ENCODE results near the gene FRMPD1. TPM values are rescaled to one million over a fixed set of nuclear protein-coding genes. Genes with fewer than 3 reads are reported as not detected.

FRMPD1 gene
- total and polyA plus RNA-seq, 2 experiments from 2014 or later, result 0.15 to 0.32 TPM

- DNase-seq (ENCODE audit: low read depth in 1 of 2, low spot score in 1 of 2), result no peak
- Histone ChIP-seq H3K4me1 (ENCODE audit: low read depth) (peaks cover 6% of the 10 kb centered on the region), H3K9me3 (ENCODE audit: low read depth) (no peaks in the 10 kb centered on the region), H3K36me3 (no peaks in the 10 kb centered on the region), H3K4me3 (no peak overlapping the region), H3K27ac (no peak overlapping the region), H3K27me3 (peaks cover 68% of the 10 kb centered on the region)
- TF ChIP-seq CTCF (IDR thresholded peaks at IDR 0.05; ENCODE audit: low read depth, low read length), result no peak
Observed at GRCh38 chr9:37656936-37657335, 6.2 kb downstream of the FRMPD1 start.

- Histone ChIP-seq H3K4me3 (no peak overlapping the region), H3K9me3 (ENCODE audit: low read depth) (no peaks in the 10 kb centered on the region), H3K27me3 (peaks cover 64% of the 10 kb centered on the region), H3K27ac (no peak overlapping the region), H3K4me1 (ENCODE audit: low read depth) (no peaks in the 10 kb centered on the region), H3K36me3 (no peaks in the 10 kb centered on the region)
- TF ChIP-seq CTCF (IDR thresholded peaks at IDR 0.05; ENCODE audit: low read depth, low read length), result no peak
- no peak for DNase-seq (ENCODE audit: low read depth in 1 of 2, low spot score in 1 of 2)
Observed at GRCh38 chr9:37660691-37661090, 9.9 kb downstream of the FRMPD1 start.

GRCh38 chr9:37663926-37664325 lies 13.2 kb downstream of the FRMPD1 start:
- no peaks in the 10 kb centered on the region for H3K9me3 ChIP-seq (ENCODE audit: low read depth)
- no peak for TF ChIP-seq CTCF (IDR thresholded peaks at IDR 0.05; ENCODE audit: low read depth, low read length)
- no peak overlapping the region for H3K27ac ChIP-seq
- peaks cover 4% of the 10 kb centered on the region for H3K4me1 ChIP-seq (ENCODE audit: low read depth)
- DNase-seq (ENCODE audit: low read depth in 1 of 2, low spot score in 1 of 2), result no peak
- H3K36me3 ChIP-seq, result no peaks in the 10 kb centered on the region
- peaks cover 45% of the 10 kb centered on the region for H3K27me3 ChIP-seq
- H3K4me3 ChIP-seq, result no peak overlapping the region

- no peak for DNase-seq (ENCODE audit: low read depth in 1 of 2, low spot score in 1 of 2)
- Histone ChIP-seq H3K4me1 (ENCODE audit: low read depth) (peaks cover 4% of the 10 kb centered on the region), H3K4me3 (no peak overlapping the region), H3K36me3 (no peaks in the 10 kb centered on the region), H3K27me3 (peaks cover 35% of the 10 kb centered on the region), H3K27ac (no peak overlapping the region), H3K9me3 (ENCODE audit: low read depth) (no peaks in the 10 kb centered on the region)
- no peak for TF ChIP-seq CTCF (IDR thresholded peaks at IDR 0.05; ENCODE audit: low read depth, low read length)
Observed at GRCh38 chr9:37667706-37668105, 17.0 kb downstream of the FRMPD1 start.

- Histone ChIP-seq H3K4me1 (ENCODE audit: low read depth) (peaks cover 4% of the 10 kb centered on the region), H3K4me3 (no peak overlapping the region), H3K9me3 (ENCODE audit: low read depth) (no peaks in the 10 kb centered on the region), H3K27ac (no peak overlapping the region), H3K36me3 (no peaks in the 10 kb centered on the region), H3K27me3 (peaks cover 33% of the 10 kb centered on the region)
- peak; percentile 22 for TF ChIP-seq CTCF (IDR thresholded peaks at IDR 0.05; ENCODE audit: low read depth, low read length)
- peak; percentile 10 to 66 for DNase-seq (ENCODE audit: low read depth in 1 of 2, low spot score in 1 of 2)
Observed at GRCh38 chr9:37668116-37668601, 17.4 kb downstream of the FRMPD1 start.

- Histone ChIP-seq H3K4me3 (no peak overlapping the region), H3K36me3 (no peaks in the 10 kb centered on the region), H3K9me3 (ENCODE audit: low read depth) (no peaks in the 10 kb centered on the region), H3K4me1 (ENCODE audit: low read depth) (peaks cover 4% of the 10 kb centered on the region), H3K27ac (no peak overlapping the region), H3K27me3 (peaks cover 24% of the 10 kb centered on the region)
- no peak for TF ChIP-seq CTCF (IDR thresholded peaks at IDR 0.05; ENCODE audit: low read depth, low read length)
- DNase-seq (ENCODE audit: low read depth in 1 of 2, low spot score in 1 of 2), result no peak
Observed at GRCh38 chr9:37669232-37669631, 18.5 kb downstream of the FRMPD1 start.

Data from cardiac muscle cell (in vitro differentiated cells and primary cell).